GM21526 (cell line): ENCODE results near the gene DHX29.

Source experiments
- ATAC-seq: cut with Tn5 transposase; IDR thresholded peaks from one replicate; pipeline ENCODE4 v1.9.1; 2021; ENCODE audit warnings: moderate library complexity; ENCODE audit not compliant: unreplicated experiment, low FRiP score

The DHX29 gene

DNA sequence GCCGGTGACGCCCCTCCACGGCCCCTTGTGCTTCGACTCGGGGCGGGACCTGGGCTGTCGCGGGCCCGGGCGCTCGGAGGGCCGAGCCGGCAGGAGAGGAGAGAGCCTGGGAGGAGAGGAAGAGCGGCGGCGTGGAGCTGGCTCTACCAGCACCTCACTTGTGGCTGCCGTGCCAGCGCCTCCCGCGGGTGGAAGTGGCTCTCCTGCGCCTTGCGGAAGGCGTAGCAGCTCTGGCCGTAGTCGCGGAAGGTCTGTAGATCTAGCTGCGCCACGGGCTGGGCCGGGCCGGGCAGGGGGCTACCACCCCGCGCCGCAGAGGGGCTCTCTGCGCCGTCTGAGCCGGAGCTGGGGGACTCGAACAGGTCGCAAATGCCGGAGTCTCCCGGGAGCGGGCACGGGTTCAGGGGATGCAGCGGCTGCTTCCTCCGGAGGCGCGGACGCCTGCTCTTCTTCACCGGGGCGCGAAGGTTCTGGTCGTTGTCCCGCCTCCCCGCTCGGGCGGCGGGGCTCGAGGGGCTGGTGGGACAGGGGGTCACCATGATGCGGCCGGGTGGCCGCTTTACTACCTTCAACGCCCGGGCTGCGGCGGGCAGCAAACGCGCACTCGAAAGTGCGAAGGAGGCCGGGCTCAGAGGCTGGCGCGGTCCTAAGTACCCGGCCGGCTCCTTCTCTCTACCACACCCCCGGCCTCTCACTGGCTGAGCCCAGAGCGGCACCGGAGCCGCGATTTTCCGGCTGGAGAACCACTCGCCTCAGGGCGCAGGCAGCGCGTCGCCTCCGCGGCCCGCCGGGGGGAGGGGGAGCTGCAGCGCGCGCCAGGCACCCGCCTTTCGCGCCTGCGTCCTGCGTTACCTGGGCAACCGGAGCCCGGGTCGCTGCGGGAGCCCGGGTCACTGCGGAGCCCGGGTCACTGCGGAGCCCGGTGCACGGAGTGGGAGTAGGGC, 74.2 kb downstream of the DHX29 start, which contains the start of gene CCNO:
Gene CCNO, minus strand, starts transcription at position 624 of the 944 bp plus-strand sequence. Its CDS starts 85 bp downstream, at position 539.
- peak; percentile 71 for ATAC-seq

DNA sequence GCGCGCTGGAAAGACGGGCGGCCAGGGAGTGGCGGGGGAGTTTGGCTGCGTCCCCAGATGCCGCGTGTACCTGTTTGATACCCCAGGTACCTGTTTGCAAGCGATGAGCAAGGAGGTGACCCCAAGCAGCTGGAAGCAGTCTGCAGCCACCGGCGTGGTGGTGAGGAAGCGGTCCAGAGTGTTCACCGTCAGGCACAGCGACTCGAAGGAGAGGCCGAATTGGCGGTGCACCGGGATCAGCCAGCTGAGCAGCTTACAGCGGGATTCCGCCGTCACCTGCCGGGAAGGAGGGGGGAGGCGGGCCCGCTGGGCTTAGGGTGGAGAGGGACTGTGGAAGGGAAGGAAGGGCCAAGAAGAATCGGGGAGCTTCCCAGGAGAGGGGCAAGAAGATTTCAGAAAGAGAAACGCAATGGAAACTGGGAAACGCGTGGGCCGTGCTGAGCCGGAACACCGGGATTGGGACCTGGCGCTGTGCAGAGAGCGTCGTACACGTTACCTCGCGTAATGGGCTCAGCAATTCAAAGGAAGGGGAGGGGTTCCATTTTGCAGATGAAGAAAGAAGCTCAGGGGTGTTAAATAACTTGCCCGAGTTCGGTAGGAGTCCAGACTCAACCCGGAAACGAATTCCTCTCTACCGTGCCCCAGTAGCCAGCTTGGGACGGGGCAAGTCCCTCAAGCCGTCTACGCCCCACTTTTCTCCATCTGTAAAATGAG, 75.1 kb downstream of the DHX29 start:
- ATAC-seq: no peak

GRCh38 chr5:55231919-55232270, 75.6 kb downstream of the DHX29 start:
- ATAC-seq: no peak

GRCh38 chr5:55231029-55231918, 76.2 kb downstream of the DHX29 start:
- ATAC-seq: no peak

DNA sequence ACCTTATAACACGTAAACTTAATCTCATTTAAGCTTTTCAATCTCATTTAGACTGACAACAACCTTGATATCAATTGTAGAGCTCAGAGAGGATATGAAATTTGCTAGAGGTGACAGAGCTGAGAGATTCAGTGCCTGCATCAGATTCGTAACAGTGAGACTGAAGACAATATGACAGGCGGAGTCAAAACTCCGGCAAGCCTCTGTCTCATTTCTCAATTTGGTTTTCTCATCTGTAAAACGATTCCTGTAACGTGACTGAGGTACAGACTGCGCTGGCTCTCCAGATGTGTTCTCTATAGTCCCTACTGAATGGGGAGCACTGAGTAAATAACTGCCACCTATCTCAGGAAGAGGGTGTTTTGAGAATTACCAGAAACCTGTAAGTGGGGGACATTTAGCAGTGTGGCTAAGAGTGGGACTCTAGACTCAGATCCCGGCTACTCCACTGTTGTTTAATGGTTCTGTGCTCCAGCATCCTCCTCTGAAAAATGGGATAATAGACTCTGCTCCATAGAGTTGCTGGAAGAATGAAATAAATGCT, 77.3 kb downstream of the DHX29 start:
- no peak for ATAC-seq

- ATAC-seq: no peak
Measured at GRCh38 chr5:55227664-55228430, 79.6 kb downstream of the DHX29 start.

DNA sequence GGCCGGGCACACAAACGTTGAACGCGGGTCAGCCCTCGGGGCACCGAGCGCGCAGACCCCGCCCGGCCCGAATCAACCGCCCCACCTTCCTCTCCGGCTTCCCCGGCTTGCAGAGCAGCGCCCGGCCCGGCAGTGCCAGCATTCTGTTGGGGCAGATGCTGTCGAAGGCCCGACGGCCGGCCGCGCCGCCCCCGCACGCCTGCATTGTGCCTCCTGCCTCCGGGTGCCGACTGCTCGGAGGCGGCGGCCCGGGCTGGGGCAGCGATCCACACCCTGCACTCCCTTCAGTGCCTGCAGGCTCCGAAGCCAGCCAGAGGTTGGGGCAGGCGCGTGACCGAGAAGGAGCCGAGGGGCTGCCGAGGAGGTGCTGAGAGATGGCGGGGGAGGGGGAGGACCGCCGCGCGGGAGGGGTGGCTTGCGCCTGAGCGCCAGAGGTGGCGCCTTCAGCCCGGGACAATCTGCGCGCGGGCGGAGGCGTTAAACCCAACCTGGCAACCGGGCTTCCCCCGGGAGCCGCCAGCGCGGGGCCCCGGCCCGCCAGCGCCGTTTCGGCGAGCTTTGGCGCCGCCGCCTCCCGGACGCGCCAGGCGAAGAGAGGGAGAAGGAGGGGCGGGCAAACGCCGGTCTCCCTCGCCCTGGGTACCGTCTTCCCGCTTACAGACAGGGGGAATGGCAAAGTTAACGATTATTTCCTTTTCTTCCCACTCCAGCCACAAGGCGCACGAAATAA, 80.4 kb downstream of the DHX29 start, which contains the start of gene MCIDAS:
Gene MCIDAS, minus strand, starts transcription at position 382 of the 730 bp plus-strand sequence. Its CDS starts 177 bp downstream, at position 205.
- ATAC-seq: peak; percentile 38

- ATAC-seq: peak; percentile 59
Measured at GRCh38 chr5:55226027-55226933, 81.2 kb downstream of the DHX29 start.

GRCh38 chr5:55225346-55225745, 82.1 kb downstream of the DHX29 start:
- ATAC-seq: no peak

DNA sequence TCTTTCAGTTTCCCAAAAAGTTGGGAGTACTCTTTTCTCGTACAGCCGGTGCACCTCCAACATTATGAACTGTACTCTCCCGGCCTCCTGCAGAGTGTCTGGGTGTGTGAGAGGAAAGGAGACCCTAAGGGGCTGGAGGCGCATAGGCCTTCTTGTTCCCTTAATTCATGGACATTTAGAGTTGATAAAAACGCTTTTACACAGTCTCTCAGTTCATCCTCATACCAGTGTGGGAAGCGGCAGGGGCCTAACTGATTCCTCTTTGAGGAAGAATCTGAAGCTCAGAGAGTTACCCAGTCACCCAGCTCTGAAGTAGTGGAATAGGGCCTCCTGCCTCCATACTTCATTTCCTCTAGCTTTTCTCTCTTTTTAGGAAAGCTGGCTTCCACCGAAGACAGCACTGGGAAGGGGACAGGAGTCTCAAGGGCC, 83.7 kb downstream of the DHX29 start:
- no peak for ATAC-seq

DNA sequence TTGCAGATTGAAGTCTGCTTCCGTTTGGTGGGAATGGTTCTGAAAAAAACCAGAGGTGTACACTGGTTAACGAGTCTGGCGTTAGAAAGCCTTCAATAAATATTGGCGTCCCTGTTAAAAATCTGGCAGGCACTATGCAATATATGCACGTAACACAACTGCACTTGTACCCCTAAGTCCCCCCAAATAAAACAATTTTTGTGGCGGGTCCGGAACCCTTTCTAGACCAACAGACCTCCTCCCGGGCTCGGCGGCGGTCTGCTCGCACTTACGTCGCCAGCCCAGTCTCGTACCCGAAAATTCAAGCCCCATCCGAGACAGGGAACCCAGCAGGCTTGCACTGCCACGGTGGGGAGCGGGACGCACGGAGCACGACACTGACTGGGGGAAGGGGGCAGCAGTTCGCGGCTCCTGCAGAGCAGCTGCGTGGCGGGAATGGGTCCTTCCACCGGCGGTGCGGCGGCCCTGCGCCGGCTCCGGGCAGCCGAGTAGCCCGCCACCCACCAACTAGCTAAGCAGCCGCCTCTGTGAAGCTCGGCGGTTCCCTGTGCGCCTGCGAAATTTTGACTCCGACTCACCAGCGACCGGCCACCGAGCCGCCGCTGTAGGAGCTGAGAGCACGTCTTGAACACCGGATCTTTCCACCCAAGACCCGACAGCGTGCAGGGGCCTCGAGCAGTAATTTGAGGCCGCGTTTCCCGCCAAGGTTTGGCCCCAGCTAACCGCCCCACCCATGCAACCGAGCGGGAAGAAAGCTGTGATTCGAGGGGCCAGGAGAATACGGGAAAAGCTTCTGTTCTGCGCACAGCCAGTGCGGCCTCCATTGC, 84.3 kb downstream of the DHX29 start:
- no peak for ATAC-seq

GRCh38 chr5:55222092-55222984, 85.2 kb downstream of the DHX29 start:
- no peak for ATAC-seq

DNA sequence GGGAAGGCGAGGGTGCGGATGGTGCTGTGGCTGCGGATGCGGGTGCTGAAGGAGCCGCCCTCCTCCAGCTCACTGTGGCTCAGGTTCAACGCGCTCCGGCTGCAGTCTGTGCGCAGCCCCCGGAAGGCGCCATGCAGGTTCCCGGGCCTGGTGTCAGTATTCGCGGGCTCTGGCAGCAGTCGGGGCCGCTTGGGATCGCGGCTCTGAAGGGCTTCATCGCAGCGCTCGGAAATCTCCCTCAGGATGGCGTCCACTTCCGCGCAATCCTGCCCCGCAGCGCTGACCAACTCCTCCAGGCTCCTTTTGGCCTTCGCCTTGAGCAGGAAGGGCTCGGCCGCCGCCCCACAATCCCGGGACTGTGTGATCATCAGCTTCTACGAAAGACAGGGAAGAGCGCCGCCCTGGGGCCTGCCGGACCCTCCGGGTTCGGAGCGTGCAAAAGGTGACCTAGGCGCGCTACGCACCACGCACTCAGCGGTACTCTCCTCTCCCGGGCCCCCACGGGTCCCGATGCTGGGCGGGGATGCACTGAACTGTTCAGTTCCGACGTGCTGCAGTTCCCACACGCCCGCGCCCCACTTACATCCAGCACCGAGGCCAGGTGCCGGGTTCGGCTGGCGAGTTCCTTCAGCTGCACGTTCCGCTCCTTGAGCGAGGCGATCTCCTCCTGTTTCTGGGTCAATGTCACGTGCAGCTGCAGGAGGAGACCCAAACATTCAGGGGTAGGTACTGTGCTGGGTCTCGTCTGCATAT, 86.9 kb downstream of the DHX29 start:
- ATAC-seq: no peak

- no peak for ATAC-seq
Measured at GRCh38 chr5:55219770-55220169, 87.7 kb downstream of the DHX29 start.

GRCh38 chr5:55218967-55219366, 88.5 kb downstream of the DHX29 start:
- no peak for ATAC-seq
